ENCODE data around the gene ZFYVE27. TPM values are rescaled to one million over a fixed set of nuclear protein-coding genes. Genes with fewer than 3 reads are reported as not detected.

ZFYVE27 gene
- total RNA-seq, 1 donor from 2014 or later, result 27.0 TPM

DNA sequence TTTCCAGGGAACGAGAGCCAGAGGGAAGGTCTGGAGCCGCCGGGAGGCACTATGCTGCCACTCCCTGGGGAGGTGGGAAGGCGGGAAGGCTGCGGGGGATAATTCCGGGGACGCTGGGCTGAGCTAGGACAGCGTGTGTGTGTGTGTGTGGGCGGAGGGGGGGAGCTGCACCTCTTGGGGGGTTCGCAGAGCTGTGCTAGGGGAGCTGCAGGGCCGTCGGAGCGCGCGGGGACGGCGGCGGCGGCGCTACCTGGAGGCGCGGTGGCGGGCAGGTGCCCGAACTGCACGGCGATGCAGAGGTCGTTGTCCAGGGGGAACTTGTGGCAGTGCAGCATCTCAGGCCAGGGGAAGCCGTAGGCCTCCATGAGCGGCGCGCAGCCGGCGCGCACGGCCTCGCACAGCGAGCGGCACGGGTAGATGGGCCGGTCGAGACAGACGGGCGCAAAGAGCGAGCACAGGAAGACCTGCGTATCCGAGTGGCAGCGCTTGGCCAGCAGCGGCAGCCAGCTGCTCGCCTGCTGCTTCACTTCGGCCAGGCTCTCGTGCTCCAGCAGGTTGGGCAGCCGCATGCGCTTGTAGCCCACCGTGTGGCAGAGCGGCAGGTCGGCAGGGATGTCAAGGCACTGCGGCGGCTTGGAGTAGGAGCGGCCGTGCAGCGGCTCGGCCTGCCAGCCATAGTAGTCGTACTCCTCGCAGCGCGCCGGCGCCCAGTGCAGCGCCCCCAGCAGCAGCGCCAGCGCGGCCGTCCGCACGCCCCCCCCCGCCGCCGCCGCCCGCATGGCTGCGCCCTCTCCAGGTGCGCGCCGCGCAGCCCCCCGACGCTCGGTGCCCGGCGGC lies 34.3 kb downstream of the ZFYVE27 start:
- peaks cover 46% of the 10 kb centered on the region for H3K27me3 Mint-ChIP-seq (ENCODE audit: unreplicated experiment)
- no peak for TF ChIP-seq CTCF (IDR thresholded peaks at IDR 0.05)
- H3K9me3 Mint-ChIP-seq (ENCODE audit: unreplicated experiment), result no peaks in the 10 kb centered on the region
- H3K4me1 Mint-ChIP-seq (ENCODE audit: unreplicated experiment), result peaks cover 12% of the 10 kb centered on the region
- peak overlapping the region; percentile 69 for H3K4me3 Mint-ChIP-seq (ENCODE audit: unreplicated experiment)
- peaks cover 5% of the 10 kb centered on the region for H3K36me3 Mint-ChIP-seq (ENCODE audit: unreplicated experiment)
- no peak overlapping the region for H3K27ac Mint-ChIP-seq (ENCODE audit: unreplicated experiment)
- no peak for DNase-seq (ENCODE audit: extremely low spot score, unreplicated experiment)

GRCh38 chr10:97771913-97772823 lies 35.2 kb downstream of the ZFYVE27 start, which contains the start of gene SFRP5:
Gene SFRP5 (minus strand): TSS chr10:97771999. CDS start chr10:97771833, 166 bp downstream.
- no peak for DNase-seq (ENCODE audit: extremely low spot score, unreplicated experiment)
- H3K4me3 Mint-ChIP-seq (ENCODE audit: unreplicated experiment), result peak within 1 kb of the TSS; percentile 69
- H3K36me3 Mint-ChIP-seq (ENCODE audit: unreplicated experiment), result peaks cover 5% of the 10 kb centered on the region
- TF ChIP-seq CTCF (IDR thresholded peaks at IDR 0.05), result no peak
- peaks cover 10% of the 10 kb centered on the region for H3K4me1 Mint-ChIP-seq (ENCODE audit: unreplicated experiment)
- H3K27me3 Mint-ChIP-seq (ENCODE audit: unreplicated experiment), result peaks cover 46% of the 10 kb centered on the region
- no peak within 1 kb of the TSS for H3K27ac Mint-ChIP-seq (ENCODE audit: unreplicated experiment)
- no peaks in the 10 kb centered on the region for H3K9me3 Mint-ChIP-seq (ENCODE audit: unreplicated experiment)

- H3K36me3 Mint-ChIP-seq (ENCODE audit: unreplicated experiment), result peaks cover 5% of the 10 kb centered on the region
Measured at GRCh38 chr10:97773096-97773495, 36.2 kb downstream of the ZFYVE27 start.

DNA sequence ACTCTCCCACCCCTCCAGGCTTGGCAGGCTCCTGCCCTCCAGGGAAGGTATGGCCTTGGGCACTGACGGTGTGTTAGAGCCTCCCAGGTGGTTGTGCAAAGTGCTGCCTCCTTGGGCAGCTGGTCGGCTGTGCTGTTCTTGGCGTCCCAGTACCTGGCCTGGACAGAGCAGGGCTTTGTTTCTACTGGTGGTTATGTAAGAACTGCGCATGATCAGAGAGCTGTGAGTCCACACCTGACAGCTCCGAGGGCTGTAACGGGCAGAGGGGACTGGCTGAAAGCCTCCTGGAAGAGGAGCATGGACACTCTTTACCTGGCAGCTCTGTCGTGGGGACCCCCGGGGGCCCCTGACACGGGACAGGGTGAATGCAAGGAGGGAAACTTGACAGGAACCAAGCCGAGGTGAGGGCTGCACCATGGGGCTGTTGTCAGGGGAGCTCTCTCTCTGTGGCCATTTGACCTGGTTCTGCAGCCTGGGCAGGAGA lies 37.9 kb downstream of the ZFYVE27 start:
- Mint-ChIP-seq H3K36me3 (ENCODE audit: unreplicated experiment) (no peaks in the 10 kb centered on the region), H3K4me1 (ENCODE audit: unreplicated experiment) (peaks cover 18% of the 10 kb centered on the region), H3K4me3 (ENCODE audit: unreplicated experiment) (no peak overlapping the region), H3K27ac (ENCODE audit: unreplicated experiment) (no peak overlapping the region), H3K9me3 (ENCODE audit: unreplicated experiment) (no peaks in the 10 kb centered on the region), H3K27me3 (ENCODE audit: unreplicated experiment) (peaks cover 40% of the 10 kb centered on the region)
- no peak for TF ChIP-seq CTCF (IDR thresholded peaks at IDR 0.05)
- no peak for DNase-seq (ENCODE audit: extremely low spot score, unreplicated experiment)

More at GRCh38 chr10:97773096-97773495, 36.2 kb downstream of the ZFYVE27 start:
- Mint-ChIP-seq H3K9me3 (ENCODE audit: unreplicated experiment) (no peaks in the 10 kb centered on the region), H3K27me3 (ENCODE audit: unreplicated experiment) (peaks cover 46% of the 10 kb centered on the region), H3K4me1 (ENCODE audit: unreplicated experiment) (peaks cover 11% of the 10 kb centered on the region), H3K27ac (ENCODE audit: unreplicated experiment) (no peak overlapping the region), H3K4me3 (ENCODE audit: unreplicated experiment) (no peak overlapping the region)
- DNase-seq (ENCODE audit: extremely low spot score, unreplicated experiment), result no peak
- no peak for TF ChIP-seq CTCF (IDR thresholded peaks at IDR 0.05)

Data from osteocyte (in vitro differentiated cells).